ENCODE measurements around the gene DAB1.

DNA sequence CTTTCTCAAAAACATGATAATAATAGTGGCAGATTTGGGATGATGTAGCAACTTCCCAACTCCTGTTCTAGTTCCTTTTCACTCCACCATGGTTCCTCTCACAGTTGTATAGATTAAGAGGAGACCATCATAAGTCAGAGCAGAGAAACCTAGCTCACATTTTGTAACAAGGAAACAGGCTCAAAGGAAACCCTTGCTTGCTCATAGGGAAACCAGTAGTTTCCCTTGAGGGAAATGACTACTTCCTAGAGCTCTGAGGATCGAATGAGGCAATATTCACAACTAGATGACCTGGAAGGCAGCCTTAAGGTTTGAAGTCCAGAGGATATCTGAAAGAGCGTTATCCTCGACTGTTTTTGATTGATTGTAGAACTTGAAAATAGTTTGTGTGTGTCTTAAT is 382.0 kb downstream of the DAB1 start:
- TF ChIP-seq, protein P1, sequence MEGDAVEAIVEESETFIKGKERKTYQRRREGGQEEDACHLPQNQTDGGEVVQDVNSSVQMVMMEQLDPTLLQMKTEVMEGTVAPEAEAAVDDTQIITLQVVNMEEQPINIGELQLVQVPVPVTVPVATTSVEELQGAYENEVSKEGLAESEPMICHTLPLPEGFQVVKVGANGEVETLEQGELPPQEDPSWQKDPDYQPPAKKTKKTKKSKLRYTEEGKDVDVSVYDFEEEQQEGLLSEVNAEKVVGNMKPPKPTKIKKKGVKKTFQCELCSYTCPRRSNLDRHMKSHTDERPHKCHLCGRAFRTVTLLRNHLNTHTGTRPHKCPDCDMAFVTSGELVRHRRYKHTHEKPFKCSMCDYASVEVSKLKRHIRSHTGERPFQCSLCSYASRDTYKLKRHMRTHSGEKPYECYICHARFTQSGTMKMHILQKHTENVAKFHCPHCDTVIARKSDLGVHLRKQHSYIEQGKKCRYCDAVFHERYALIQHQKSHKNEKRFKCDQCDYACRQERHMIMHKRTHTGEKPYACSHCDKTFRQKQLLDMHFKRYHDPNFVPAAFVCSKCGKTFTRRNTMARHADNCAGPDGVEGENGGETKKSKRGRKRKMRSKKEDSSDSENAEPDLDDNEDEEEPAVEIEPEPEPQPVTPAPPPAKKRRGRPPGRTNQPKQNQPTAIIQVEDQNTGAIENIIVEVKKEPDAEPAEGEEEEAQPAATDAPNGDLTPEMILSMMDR (conservative IDR thresholded peaks at IDR 0.05 in 1 of 2, IDR thresholded peaks at IDR 0.05 in 1 of 2; ENCODE audit: extremely low read depth in 1 of 2, insufficient read depth in 1 of 2, low read depth in 1 of 2, low read length in 2 of 2) = no peak
- TF ChIP-seq EZH2 (IDR thresholded peaks at IDR 0.05; ENCODE audit: borderline replicate concordance, low read length) = no peak
